Activated CD8-positive, alpha-beta T cell treated with anti-CD3 and anti-CD28 coated beads for 36 hours (primary cell): ENCODE results near the gene PRDM16. TPM values are rescaled to one million over a fixed set of nuclear protein-coding genes. Genes with fewer than 3 reads are reported as not detected.

Experiments
- ATAC-seq: fragments of 200-7000 bp; cut with Tn5 transposase; one replicate; pipeline ENCODE4 v1.10.0; 2021; ENCODE audit warnings: mild to moderate bottlenecking, moderate library complexity
- CTCF ChIA-PET: fragments of 350-600 bp; sonication (Branson Sonifier 250); formaldehyde crosslinking; loops from one replicate; lab custom pipeline; 2021; ENCODE audit warnings: antibody characterized with exemption; lab: Charles Lee
- POLR2A ChIA-PET: fragments of 350-600 bp; sonication (Branson Sonifier 250); formaldehyde crosslinking; loops from one replicate; lab custom pipeline; 2021; ENCODE audit warnings: antibody characterized with exemption; lab: Charles Lee
- DNase-seq: peaks from one replicate; pipeline ENCODE4 v3.0.0-alpha.2; 2020
- H3K27ac Mint-ChIP-seq: one replicate; pipeline ENCODE4 v1.8.0; 2021; ENCODE audit warnings: mild to moderate bottlenecking, mixed read lengths
- H3K27me3 Mint-ChIP-seq: one replicate; pipeline ENCODE4 v1.8.0; 2021; ENCODE audit warnings: mixed read lengths
- H3K36me3 Mint-ChIP-seq: one replicate; pipeline ENCODE4 v1.8.0; 2021; ENCODE audit warnings: low read depth, mixed read lengths
- H3K4me1 Mint-ChIP-seq: one replicate; pipeline ENCODE4 v1.8.0; 2021; ENCODE audit warnings: low read depth, mixed read lengths
- H3K4me3 Mint-ChIP-seq: one replicate; pipeline ENCODE4 v1.8.0; 2021; ENCODE audit warnings: mild to moderate bottlenecking, moderate library complexity, mixed read lengths
- H3K9me3 Mint-ChIP-seq: one replicate; pipeline ENCODE4 v1.8.0; 2021; ENCODE audit warnings: mixed read lengths
- intact Hi-C: fragments of 100-400 bp; cut with micrococcal nuclease; formaldehyde crosslinking; loops from one replicate; pipeline ENCODE4 v1.10.0; 2022
- total RNA-seq, 2 experiments: library from RNA; stranded (reverse); gene quantifications; one replicate each; pipeline ENCODE4 v1.2.3, GENCODE V29; 2021
- TF ChIP-seq, protein P1 (sequence below): fragments of 200-600 bp; IDR thresholded peaks from one replicate; pipeline ENCODE4 v1.8.0; 2022; ENCODE audit warnings: antibody characterized with exemption, mild to moderate bottlenecking

The PRDM16 gene
- total RNA-seq, 2 experiments from 2014 or later: 0.29 to 0.49 TPM

DNA sequence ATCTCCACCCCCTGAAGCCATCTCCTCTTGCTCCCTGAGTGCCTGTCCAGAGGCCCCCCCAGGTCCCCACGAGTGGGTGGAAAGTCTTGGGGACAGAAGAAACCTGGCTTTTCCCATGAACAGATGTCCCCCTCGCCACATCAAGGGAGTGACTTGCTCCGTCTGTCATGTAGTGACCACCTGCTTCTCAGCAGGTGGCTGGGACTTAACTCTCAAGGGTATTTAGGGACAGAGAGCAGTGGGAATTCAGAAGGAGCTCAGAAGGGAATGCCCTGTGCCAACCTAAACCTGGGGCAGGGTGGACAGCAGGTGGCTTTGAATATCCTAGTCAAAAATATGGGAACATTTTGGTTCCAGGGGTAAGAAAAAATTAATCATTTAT, 139.8 kb downstream of the PRDM16 start:
- POLR2A ChIA-PET: no interaction called here
- intact Hi-C loops: no loop called here
- Mint-ChIP-seq H3K9me3 (no peaks in the 10 kb centered on the region), H3K36me3 (no peaks in the 10 kb centered on the region), H3K27ac (no peak overlapping the region), H3K4me1 (no peaks in the 10 kb centered on the region), H3K27me3 (no peaks in the 10 kb centered on the region), H3K4me3 (no peak overlapping the region)
- CTCF ChIA-PET: no interaction called here
- ATAC-seq (no peak), DNase-seq (no peak)
- TF ChIP-seq, protein P1, sequence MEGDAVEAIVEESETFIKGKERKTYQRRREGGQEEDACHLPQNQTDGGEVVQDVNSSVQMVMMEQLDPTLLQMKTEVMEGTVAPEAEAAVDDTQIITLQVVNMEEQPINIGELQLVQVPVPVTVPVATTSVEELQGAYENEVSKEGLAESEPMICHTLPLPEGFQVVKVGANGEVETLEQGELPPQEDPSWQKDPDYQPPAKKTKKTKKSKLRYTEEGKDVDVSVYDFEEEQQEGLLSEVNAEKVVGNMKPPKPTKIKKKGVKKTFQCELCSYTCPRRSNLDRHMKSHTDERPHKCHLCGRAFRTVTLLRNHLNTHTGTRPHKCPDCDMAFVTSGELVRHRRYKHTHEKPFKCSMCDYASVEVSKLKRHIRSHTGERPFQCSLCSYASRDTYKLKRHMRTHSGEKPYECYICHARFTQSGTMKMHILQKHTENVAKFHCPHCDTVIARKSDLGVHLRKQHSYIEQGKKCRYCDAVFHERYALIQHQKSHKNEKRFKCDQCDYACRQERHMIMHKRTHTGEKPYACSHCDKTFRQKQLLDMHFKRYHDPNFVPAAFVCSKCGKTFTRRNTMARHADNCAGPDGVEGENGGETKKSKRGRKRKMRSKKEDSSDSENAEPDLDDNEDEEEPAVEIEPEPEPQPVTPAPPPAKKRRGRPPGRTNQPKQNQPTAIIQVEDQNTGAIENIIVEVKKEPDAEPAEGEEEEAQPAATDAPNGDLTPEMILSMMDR: no peak

DNA sequence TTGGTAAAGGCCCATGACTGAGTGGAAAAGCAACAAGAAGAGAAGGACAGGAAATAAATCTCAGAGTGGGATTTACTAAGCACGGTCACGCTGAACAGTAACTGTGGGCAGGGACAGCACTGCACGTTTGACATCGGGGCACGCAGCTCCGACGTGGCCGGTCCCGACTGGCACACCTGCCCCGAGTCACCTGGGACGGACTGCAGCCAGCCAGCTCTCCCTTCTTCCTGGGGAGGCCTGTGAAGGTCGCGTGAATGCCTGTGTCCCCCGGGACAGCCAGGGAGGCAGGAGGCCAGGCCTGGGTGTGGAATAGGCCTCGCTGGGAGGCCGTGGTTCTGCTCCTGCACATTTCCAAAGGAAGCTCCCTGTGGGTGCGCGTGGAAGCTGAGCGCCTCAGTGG, 140.2 kb downstream of the PRDM16 start:
- Mint-ChIP-seq H3K4me1 (no peaks in the 10 kb centered on the region), H3K27ac (no peak overlapping the region)
- intact Hi-C loops: no loop called here

DNA sequence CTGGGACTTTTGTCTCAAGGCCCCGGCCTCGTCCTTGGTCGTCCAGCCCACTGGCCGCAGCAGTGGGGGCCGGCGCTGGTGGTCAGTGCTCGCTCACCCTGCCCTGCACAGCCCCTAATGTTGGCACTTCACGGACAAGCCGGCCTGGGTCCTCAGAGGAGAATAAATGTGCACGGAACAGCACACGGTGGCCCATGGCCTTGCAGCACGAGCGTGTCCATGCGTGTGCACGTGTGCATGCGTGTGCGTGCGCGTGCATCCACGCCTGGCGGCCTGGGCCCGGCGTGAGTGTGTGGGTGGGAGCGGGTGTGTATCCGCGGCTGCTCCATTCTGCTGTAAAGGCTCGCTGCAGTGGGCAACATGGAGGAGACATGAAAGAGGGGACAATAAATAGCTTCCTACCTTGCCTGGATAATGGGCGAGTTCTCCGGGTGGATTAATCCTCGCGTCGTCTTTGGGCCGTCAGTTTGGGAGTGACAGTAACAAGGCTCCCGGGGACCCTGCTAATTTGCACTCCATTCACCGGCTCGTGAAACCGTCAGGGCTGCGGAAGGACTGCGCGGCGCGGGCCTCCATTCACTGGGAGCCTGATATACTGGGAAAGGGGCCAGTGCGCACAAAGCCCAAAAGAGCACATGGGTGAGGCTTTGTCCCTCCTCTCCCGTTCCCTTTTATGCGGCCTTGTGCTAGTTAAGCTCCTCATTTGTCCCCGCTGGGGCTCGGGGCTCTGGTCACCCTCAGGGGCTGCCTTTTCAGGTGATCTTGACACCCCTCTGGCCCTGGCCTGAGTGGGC, 142.8 kb downstream of the PRDM16 start:
- no peaks in the 10 kb centered on the region for H3K36me3 Mint-ChIP-seq
- H3K4me1 Mint-ChIP-seq: no peaks in the 10 kb centered on the region
- intact Hi-C loops: no loop called here
- no peaks in the 10 kb centered on the region for H3K27me3 Mint-ChIP-seq
- no peak overlapping the region for H3K27ac Mint-ChIP-seq
- TF ChIP-seq, protein P1: no peak
- POLR2A ChIA-PET: no interaction called here
- no peaks in the 10 kb centered on the region for H3K9me3 Mint-ChIP-seq
- DNase-seq (no peak), ATAC-seq (no peak)
- CTCF ChIA-PET: no interaction called here
- H3K4me3 Mint-ChIP-seq: no peak overlapping the region

More for the DNA sequence above, 140.2 kb downstream of the PRDM16 start:
- CTCF ChIA-PET: no interaction called here
- ATAC-seq: no peak
- POLR2A ChIA-PET: no interaction called here
- Mint-ChIP-seq H3K9me3 (no peaks in the 10 kb centered on the region), H3K27me3 (no peaks in the 10 kb centered on the region), H3K36me3 (no peaks in the 10 kb centered on the region), H3K4me3 (no peak overlapping the region)
- TF ChIP-seq, protein P1: no peak
- no peak for DNase-seq

DNA sequence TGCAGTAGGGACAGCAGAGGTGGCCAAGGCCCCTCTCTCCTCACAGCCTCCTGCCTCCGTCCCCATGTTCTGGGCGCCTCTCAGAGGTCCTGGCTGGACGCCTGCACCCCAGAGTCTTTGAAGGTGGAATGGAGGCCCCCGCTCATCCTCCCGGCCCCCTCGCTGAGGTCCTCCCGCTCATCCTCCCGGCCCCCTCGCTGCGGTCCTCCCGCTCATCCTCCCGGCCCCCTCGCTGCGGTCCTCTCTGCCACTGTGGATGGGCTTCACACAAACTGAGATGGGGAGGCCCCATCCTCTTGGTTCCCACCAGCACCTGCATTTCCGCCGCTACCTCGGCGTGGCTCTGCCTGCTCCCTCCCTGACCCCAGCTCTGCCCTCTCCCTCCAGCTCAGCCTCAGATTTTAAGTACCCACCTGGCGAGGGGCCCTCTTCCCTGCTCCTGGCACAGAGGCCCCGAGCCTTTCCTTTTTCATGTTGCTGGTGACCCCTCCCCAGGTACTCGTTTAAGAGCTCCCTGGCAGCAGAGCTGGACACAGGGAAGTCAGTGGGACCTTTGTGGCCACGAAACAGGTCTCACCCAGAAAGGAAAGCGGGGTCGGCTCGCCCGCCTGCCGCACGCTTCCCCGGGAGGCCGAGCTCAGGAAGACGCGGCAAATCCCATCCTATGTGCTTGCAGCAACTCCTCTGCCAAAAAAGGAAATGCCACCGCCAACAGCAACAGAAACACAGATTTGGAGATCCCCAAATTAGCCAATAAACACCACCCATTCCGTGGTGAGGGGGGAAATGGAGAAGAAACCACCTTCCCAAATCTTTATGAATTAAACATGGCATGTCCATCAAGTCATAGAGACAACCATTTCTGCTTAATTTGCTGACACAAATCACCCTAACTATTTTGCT, 143.7 kb downstream of the PRDM16 start:
- no peak for DNase-seq
- TF ChIP-seq, protein P1: no peak
- CTCF ChIA-PET: no interaction called here
- Mint-ChIP-seq H3K36me3 (no peaks in the 10 kb centered on the region), H3K27ac (no peak overlapping the region), H3K27me3 (no peaks in the 10 kb centered on the region), H3K9me3 (no peaks in the 10 kb centered on the region), H3K4me1 (no peaks in the 10 kb centered on the region), H3K4me3 (no peak overlapping the region)
- ATAC-seq: no peak
- intact Hi-C loops: no loop called here
- POLR2A ChIA-PET: no interaction called here

DNA sequence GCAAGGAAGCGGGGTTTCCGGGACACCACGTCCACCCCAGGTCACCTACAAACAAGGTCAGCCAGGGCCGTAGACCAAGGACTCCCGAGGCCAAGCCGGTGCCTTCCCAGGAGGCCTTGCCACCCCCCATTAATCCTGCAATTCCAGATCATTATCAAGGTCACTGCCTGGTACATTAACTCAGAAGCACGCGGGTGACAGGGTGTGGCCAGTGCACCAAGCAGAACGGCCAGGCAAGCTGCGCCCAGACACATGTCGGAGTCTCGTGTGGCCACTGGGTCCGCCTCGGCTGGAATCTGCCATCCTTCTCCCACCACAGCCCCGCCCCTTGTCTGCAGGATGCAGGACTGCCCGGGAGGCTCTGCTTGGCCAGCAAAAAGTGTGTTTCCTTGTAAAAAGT, 144.7 kb downstream of the PRDM16 start:
- H3K4me1 Mint-ChIP-seq: no peaks in the 10 kb centered on the region
- TF ChIP-seq, protein P1: no peak
- intact Hi-C loops: no loop called here
- no peaks in the 10 kb centered on the region for H3K36me3 Mint-ChIP-seq
- ChIA-PET CTCF (no interaction called here), POLR2A (no interaction called here)
- DNase-seq: no peak
- no peak overlapping the region for H3K4me3 Mint-ChIP-seq
- no peaks in the 10 kb centered on the region for H3K27me3 Mint-ChIP-seq
- no peak for ATAC-seq
- no peaks in the 10 kb centered on the region for H3K9me3 Mint-ChIP-seq
- H3K27ac Mint-ChIP-seq: no peak overlapping the region
